Hepatocyte (in vitro differentiated cells): ENCODE results near the gene ATP1A2. TPM values are rescaled to one million over a fixed set of nuclear protein-coding genes. Genes with fewer than 3 reads are reported as not detected.

Experiments
- DNase-seq: peaks from one replicate; pipeline ENCODE4 v3.0.0-alpha.2; 2016; ENCODE audit warnings: low spot score
- H2AFZ ChIP-seq: fragments of 200-600 bp; sonication (generic); 2 replicates; pipeline ENCODE4 v1.6.0; 2016; ENCODE audit warnings: antibody characterized with exemption, mild to moderate bottlenecking
- H3K27ac ChIP-seq: fragments of 200-600 bp; sonication (generic); 2 replicates; pipeline ENCODE4 v1.5.1; 2016; ENCODE audit warnings: mild to moderate bottlenecking
- H3K27me3 ChIP-seq: fragments of 200-600 bp; sonication (generic); 2 replicates; pipeline ENCODE4 v1.6.1; 2016
- H3K36me3 ChIP-seq: fragments of 200-600 bp; sonication (generic); replicated peaks from 2 replicates; pipeline ENCODE4 v1.5.1; 2016; ENCODE audit warnings: low read depth; ENCODE audit not compliant: insufficient read depth
- H3K4me1 ChIP-seq: fragments of 200-600 bp; sonication (generic); 2 replicates; pipeline ENCODE4 v1.5.1; 2016; ENCODE audit warnings: mild to moderate bottlenecking, moderate library complexity; ENCODE audit not compliant: insufficient read depth
- H3K4me2 ChIP-seq: fragments of 200-600 bp; sonication (generic); 2 replicates; pipeline ENCODE4 v1.6.0; 2016
- H3K4me3 ChIP-seq: fragments of 200-600 bp; sonication (generic); 2 replicates; pipeline ENCODE4 v1.5.1; 2016; ENCODE audit warnings: mild to moderate bottlenecking
- H3K79me2 ChIP-seq: fragments of 200-600 bp; sonication (generic); 2 replicates; pipeline ENCODE4 v1.6.0; 2017; ENCODE audit warnings: mild to moderate bottlenecking
- H3K9me2 ChIP-seq: fragments of 200-600 bp; sonication (generic); replicated peaks from 2 replicates; pipeline ENCODE4 v1.6.0; 2017; ENCODE audit warnings: mild to moderate bottlenecking; ENCODE audit not compliant: insufficient read depth
- H3K9me3 ChIP-seq: fragments of 200-600 bp; sonication (generic); 2 replicates; pipeline ENCODE4 v1.5.1; 2016; ENCODE audit warnings: low read depth, mild to moderate bottlenecking
- H4K20me1 ChIP-seq: fragments of 200-600 bp; sonication (generic); 2 replicates; pipeline ENCODE4 v1.6.0; 2016; ENCODE audit warnings: mild to moderate bottlenecking; ENCODE audit not compliant: insufficient read depth, poor library complexity, severe bottlenecking
- EZH2 ChIP-seq: fragments of 200-600 bp; sonication (generic); IDR thresholded peaks from 2 replicates; pipeline ENCODE4 v1.6.1; 2016; ENCODE audit warnings: antibody characterized with exemption, mild to moderate bottlenecking, borderline replicate concordance
- EZH2phosphoT487 ChIP-seq: fragments of 200-600 bp; sonication (generic); IDR thresholded peaks from one replicate; pipeline ENCODE4 v1.6.1; 2018; ENCODE audit warnings: antibody characterized with exemption, mild to moderate bottlenecking, low read depth, moderate library complexity; ENCODE audit not compliant: unreplicated experiment, severe bottlenecking
- WGBS: methylation state at CpG from one replicate; pipeline ENCODE4 v1.1.6; 2016; ENCODE audit warnings: low lambda C conversion rate; ENCODE audit errors: missing lambda C conversion rate; 5-methylcytosine and 5-hydroxymethylcytosine counted together
- polyA plus RNA-seq: library from polyadenylated mRNA; unstranded; fragments of >200 nt; fragmentation: Nextera tagmentation; extraction: Ambion mirVana; gene quantifications from 2 replicates; pipeline ENCODE4 v1.2.1, GENCODE V29; 2016
- total RNA-seq: library from RNA; depleted of rRNA; stranded (reverse); fragments of >200 nt; gene quantifications from 2 replicates; pipeline ENCODE4 v1.2.3, GENCODE V29; 2014
- TF ChIP-seq, protein P1 (sequence below): fragments of 200-600 bp; sonication (generic); IDR thresholded peaks from 2 replicates; pipeline ENCODE4 v1.5.1; 2016; ENCODE audit warnings: antibody characterized with exemption, mild to moderate bottlenecking; ENCODE audit not compliant: poor library complexity

ATP1A2 gene
- total and polyA plus RNA-seq, 2 experiments from 2014 or later = 1.5 to 2.9 TPM

GRCh38 chr1:160163615-160164014 is 48.1 kb downstream of the ATP1A2 start:
- H3K36me3 ChIP-seq = no peaks in the 10 kb centered on the region

DNA sequence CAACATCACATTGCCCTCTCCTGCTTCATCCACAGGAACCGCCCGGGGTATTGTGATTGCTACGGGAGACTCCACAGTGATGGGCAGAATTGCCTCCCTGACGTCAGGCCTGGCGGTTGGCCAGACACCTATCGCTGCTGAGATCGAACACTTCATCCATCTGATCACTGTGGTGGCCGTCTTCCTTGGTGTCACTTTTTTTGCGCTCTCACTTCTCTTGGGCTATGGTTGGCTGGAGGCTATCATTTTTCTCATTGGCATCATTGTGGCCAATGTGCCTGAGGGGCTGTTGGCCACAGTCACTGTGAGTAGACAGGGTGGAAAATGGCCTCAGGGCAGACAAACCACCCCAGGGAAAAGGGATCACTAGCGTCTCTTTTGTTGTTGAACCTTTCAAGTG is 48.6 kb downstream of the ATP1A2 start:
- Histone ChIP-seq H3K4me2 (no peak overlapping the region), H4K20me1 (no peaks in the 10 kb centered on the region), H3K36me3 (no peaks in the 10 kb centered on the region), H3K9me2 (no peaks in the 10 kb centered on the region), H3K9me3 (no peaks in the 10 kb centered on the region), H3K79me2 (no peaks in the 10 kb centered on the region), H3K4me1 (no peaks in the 10 kb centered on the region), H2AFZ (no peak overlapping the region), H3K27me3 (no peaks in the 10 kb centered on the region), H3K27ac (no peak overlapping the region), H3K4me3 (no peak overlapping the region)
- no peak for TF ChIP-seq EZH2phosphoT487
- TF ChIP-seq, protein P1, sequence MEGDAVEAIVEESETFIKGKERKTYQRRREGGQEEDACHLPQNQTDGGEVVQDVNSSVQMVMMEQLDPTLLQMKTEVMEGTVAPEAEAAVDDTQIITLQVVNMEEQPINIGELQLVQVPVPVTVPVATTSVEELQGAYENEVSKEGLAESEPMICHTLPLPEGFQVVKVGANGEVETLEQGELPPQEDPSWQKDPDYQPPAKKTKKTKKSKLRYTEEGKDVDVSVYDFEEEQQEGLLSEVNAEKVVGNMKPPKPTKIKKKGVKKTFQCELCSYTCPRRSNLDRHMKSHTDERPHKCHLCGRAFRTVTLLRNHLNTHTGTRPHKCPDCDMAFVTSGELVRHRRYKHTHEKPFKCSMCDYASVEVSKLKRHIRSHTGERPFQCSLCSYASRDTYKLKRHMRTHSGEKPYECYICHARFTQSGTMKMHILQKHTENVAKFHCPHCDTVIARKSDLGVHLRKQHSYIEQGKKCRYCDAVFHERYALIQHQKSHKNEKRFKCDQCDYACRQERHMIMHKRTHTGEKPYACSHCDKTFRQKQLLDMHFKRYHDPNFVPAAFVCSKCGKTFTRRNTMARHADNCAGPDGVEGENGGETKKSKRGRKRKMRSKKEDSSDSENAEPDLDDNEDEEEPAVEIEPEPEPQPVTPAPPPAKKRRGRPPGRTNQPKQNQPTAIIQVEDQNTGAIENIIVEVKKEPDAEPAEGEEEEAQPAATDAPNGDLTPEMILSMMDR = no peak
- no peak for TF ChIP-seq EZH2
- DNase-seq = no peak
- 84% methylated on average over 10 of the region's 10 CpGs for WGBS

More at GRCh38 chr1:160163615-160164014, 48.1 kb downstream of the ATP1A2 start:
- DNase-seq = no peak
- H3K9me3 ChIP-seq = no peaks in the 10 kb centered on the region
- no peaks in the 10 kb centered on the region for H3K4me1 ChIP-seq
- H3K4me3 ChIP-seq = no peak overlapping the region
- H3K27me3 ChIP-seq = no peaks in the 10 kb centered on the region
- H3K27ac ChIP-seq = no peak overlapping the region
- H2AFZ ChIP-seq = no peak overlapping the region
- WGBS = 100% methylated on average over 1 of the region's 1 CpG
- no peak overlapping the region for H3K4me2 ChIP-seq
- no peaks in the 10 kb centered on the region for H4K20me1 ChIP-seq
- TF ChIP-seq EZH2 (no peak), EZH2phosphoT487 (no peak)
- TF ChIP-seq, protein P1 = no peak
- no peaks in the 10 kb centered on the region for H3K9me2 ChIP-seq
- no peaks in the 10 kb centered on the region for H3K79me2 ChIP-seq

DNA sequence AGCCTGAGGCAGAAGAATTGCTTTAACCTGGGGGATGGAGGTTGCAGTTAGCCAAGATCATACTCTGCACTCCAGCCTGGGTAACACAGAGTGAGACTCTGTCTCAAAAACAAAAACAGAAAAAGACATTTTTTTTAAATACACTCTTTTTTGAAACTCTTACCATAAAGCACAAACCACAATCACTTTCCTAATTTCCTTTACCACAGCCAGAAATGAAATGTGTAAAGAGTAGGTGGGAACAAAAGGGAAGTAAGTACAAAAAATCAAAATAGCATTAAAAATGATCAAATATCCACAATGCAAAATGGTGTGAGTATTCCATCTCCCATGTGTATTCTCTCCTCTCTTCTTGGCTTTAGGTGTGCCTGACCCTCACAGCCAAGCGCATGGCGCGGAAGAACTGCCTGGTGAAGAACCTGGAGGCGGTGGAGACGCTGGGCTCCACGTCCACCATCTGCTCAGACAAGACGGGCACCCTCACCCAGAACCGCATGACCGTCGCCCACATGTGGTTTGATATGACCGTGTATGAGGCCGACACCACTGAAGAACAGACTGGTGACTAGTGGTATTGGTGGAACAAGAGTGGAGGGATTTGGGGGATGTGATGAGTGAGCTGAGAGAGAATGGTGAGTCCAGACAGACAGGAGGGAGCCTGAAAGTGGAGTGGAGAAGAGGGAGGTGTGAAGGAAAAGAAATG is 50.8 kb downstream of the ATP1A2 start:
- Histone ChIP-seq H3K9me3 (no peaks in the 10 kb centered on the region), H2AFZ (no peak overlapping the region), H3K4me3 (no peak overlapping the region), H3K9me2 (no peaks in the 10 kb centered on the region), H4K20me1 (no peaks in the 10 kb centered on the region), H3K27me3 (no peaks in the 10 kb centered on the region), H3K27ac (no peak overlapping the region), H3K4me1 (no peaks in the 10 kb centered on the region), H3K4me2 (no peak overlapping the region), H3K36me3 (no peaks in the 10 kb centered on the region), H3K79me2 (no peaks in the 10 kb centered on the region)
- 94% methylated on average over 12 of the region's 12 CpGs for WGBS
- no peak for DNase-seq
- no peak for TF ChIP-seq EZH2

DNA sequence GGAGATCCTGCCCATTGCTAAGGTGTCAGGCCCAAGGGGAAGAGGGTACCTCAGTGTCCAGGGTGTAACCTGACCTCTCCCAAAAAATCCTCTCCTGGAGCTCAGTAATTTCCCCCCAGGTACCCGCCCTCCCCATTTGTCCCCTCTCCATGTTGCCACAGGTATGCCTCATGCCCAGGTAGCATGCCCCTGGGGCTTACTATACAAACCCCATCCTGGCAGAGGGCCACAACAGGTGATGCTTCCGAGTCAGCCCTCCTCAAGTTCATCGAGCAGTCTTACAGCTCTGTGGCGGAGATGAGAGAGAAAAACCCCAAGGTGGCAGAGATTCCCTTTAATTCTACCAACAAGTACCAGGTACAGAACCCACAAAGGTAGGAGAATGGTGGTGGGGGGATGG is 51.5 kb downstream of the ATP1A2 start:
- Histone ChIP-seq H3K4me3 (no peak overlapping the region), H3K9me3 (no peaks in the 10 kb centered on the region), H3K4me1 (no peaks in the 10 kb centered on the region), H3K27me3 (no peaks in the 10 kb centered on the region), H3K4me2 (no peak overlapping the region), H2AFZ (no peak overlapping the region), H3K79me2 (no peaks in the 10 kb centered on the region), H4K20me1 (no peaks in the 10 kb centered on the region), H3K9me2 (no peaks in the 10 kb centered on the region), H3K36me3 (no peaks in the 10 kb centered on the region), H3K27ac (no peak overlapping the region)
- TF ChIP-seq EZH2phosphoT487 (no peak), EZH2 (no peak)
- TF ChIP-seq, protein P1 = no peak
- 88% methylated on average over 3 of the region's 4 CpGs for WGBS
- DNase-seq = no peak
